HepG2 (cell line): Measurements from ENCODE around the gene TSPAN17. TPM values are rescaled to one million over a fixed set of nuclear protein-coding genes. Genes with fewer than 3 reads are reported as not detected.

Experiments used
- ATRX ChIP-seq: sonication (generic); formaldehyde crosslinking; IDR thresholded peaks from 2 replicates; pipeline ENCODE4 v1.4.0; 2020; ENCODE audit warnings: missing genetic modification reagents, borderline replicate concordance
- EHMT2 ChIP-seq: fragments of 200-600 bp; sonication (generic); IDR thresholded peaks from 2 replicates; pipeline ENCODE4 v1.7.0; 2017; ENCODE audit warnings: antibody characterized with exemption, low read depth, low read length, borderline replicate concordance
- GTF3A ChIP-seq: sonication (generic); formaldehyde crosslinking; conservative IDR thresholded peaks from 2 replicates; pipeline ENCODE4 v1.4.0; 2020; ENCODE audit warnings: mild to moderate bottlenecking, missing genetic modification reagents
- HMG20B ChIP-seq: conservative IDR thresholded peaks from 2 replicates; pipeline ENCODE4 v1.6.1; 2016; ENCODE audit warnings: missing genetic modification reagents, missing compliant biosample characterization
- IRF2 ChIP-seq: IDR thresholded peaks from 2 replicates; pipeline ENCODE4 v1.6.1; 2018; ENCODE audit warnings: missing genetic modification reagents, missing compliant biosample characterization
- JUNB ChIP-seq: sonication (generic); formaldehyde crosslinking; IDR thresholded peaks from 2 replicates; pipeline ENCODE4 v1.8.0; 2022; ENCODE audit warnings: missing genetic modification reagents, mild to moderate bottlenecking, borderline replicate concordance
- MBD4 ChIP-seq: IDR thresholded peaks from 2 replicates; pipeline ENCODE4 v1.6.1; 2012; ENCODE audit warnings: low read length, inconsistent platforms, borderline replicate concordance
- NFYC ChIP-seq: IDR thresholded peaks from 2 replicates; pipeline ENCODE4 v1.6.1; 2016; ENCODE audit warnings: missing genetic modification reagents, missing compliant biosample characterization
- RBM22 ChIP-seq: fragments of 200-400 bp; formaldehyde crosslinking; optimal IDR thresholded peaks from 2 replicates; pipeline ENCODE3; 2017; ENCODE audit warnings: mild to moderate bottlenecking, low read length, moderate library complexity
- SP2 ChIP-seq: sonication (generic); formaldehyde crosslinking; IDR thresholded peaks from 2 replicates; pipeline ENCODE4 v1.5.1; 2020; ENCODE audit warnings: mild to moderate bottlenecking, missing genetic modification reagents
- SP4 ChIP-seq: sonication (generic); formaldehyde crosslinking; IDR thresholded peaks from 2 replicates; pipeline ENCODE4 v1.8.1; 2023; ENCODE audit warnings: mild to moderate bottlenecking, missing genetic modification reagents
- SRF ChIP-seq: IDR thresholded peaks from 2 replicates; pipeline ENCODE4 v1.6.1; 2011; ENCODE audit warnings: mild to moderate bottlenecking, low read depth, low read length, moderate library complexity
- ZFP90 ChIP-seq: sonication (generic); formaldehyde crosslinking; IDR thresholded peaks from 2 replicates; pipeline ENCODE4 v1.8.0; 2022; ENCODE audit warnings: missing genetic modification reagents, mild to moderate bottlenecking, inconsistent platforms, borderline replicate concordance
- ZNF225 ChIP-seq: sonication (generic); formaldehyde crosslinking; IDR thresholded peaks from 2 replicates; pipeline ENCODE4 v1.4.0; 2020; ENCODE audit warnings: mild to moderate bottlenecking, missing genetic modification reagents
- ZNF234 ChIP-seq: sonication (generic); formaldehyde crosslinking; conservative IDR thresholded peaks from 2 replicates; pipeline ENCODE4 v1.5.1; 2020; ENCODE audit warnings: mild to moderate bottlenecking, missing genetic modification reagents
- ZNF282 ChIP-seq: fragments of 450-650 bp; IDR thresholded peaks from 2 replicates; pipeline ENCODE4 v1.6.1; 2018; ENCODE audit not compliant: partially characterized antibody
- ZNF292 ChIP-seq: sonication (generic); formaldehyde crosslinking; IDR thresholded peaks from 2 replicates; pipeline ENCODE4 v1.8.1; 2022; ENCODE audit warnings: mild to moderate bottlenecking, low read depth, missing genetic modification reagents, borderline replicate concordance
- polyA plus RNA-seq, 8 experiments: library from polyadenylated mRNA; depleted of rRNA in 3 of 8; stranded (reverse) in 7 of 8; unstranded in 1 of 8; fragments of >200 nt; fragmentation: Illumina TruSeq in 4 of 8; extraction: Trizol in 4 of 8; gene quantifications; 2 replicates each; pipeline versions ENCODE4 v1.2.1 to v1.2.3, GENCODE V29; 2011 to 2016; ENCODE audit warnings: low read depth in 4 of 8, missing spikeins in 1 of 8, mixed read lengths in 1 of 8; ENCODE audit not compliant: insufficient read depth in 1 of 8
- total RNA-seq, 5 experiments: library from RNA; depleted of rRNA; stranded (reverse); fragments of >200 nt; fragmentation: Illumina TruSeq; extraction: Trizol; gene quantifications; 2 replicates each; pipeline ENCODE4 v1.2.3, GENCODE V29; 2016; ENCODE audit warnings: low read depth in 1 of 5
- TF ChIP-seq, protein P1 (sequence below): sonication (generic); formaldehyde crosslinking; IDR thresholded peaks from 2 replicates; pipeline ENCODE4 v1.4.0; 2020; ENCODE audit warnings: missing genetic modification reagents
- TF ChIP-seq, protein P2 (sequence below): sonication (generic); formaldehyde crosslinking; IDR thresholded peaks from 2 replicates; pipeline ENCODE4 v1.4.0; 2020; ENCODE audit warnings: low read depth, missing genetic modification reagents
- TF ChIP-seq, protein P3 (sequence below): sonication (generic); formaldehyde crosslinking; IDR thresholded peaks from 2 replicates; pipeline ENCODE4 v1.9.0; 2021; ENCODE audit warnings: missing genetic modification reagents, mild to moderate bottlenecking, borderline replicate concordance
- TF ChIP-seq, protein P4 (sequence below): sonication (generic); formaldehyde crosslinking; IDR thresholded peaks from 2 replicates; pipeline ENCODE4 v1.5.0; 2020; ENCODE audit warnings: missing genetic modification reagents, mild to moderate bottlenecking, borderline replicate concordance
- TF ChIP-seq, protein P5 (sequence below): IDR thresholded peaks from 2 replicates; pipeline ENCODE4 v1.6.1; 2012; ENCODE audit warnings: inconsistent platforms
- TF ChIP-seq, protein P6 (sequence below): sonication (generic); formaldehyde crosslinking; conservative IDR thresholded peaks from 2 replicates; pipeline ENCODE4 v1.8.0; 2022; ENCODE audit warnings: missing genetic modification reagents

The TSPAN17 gene
- total and polyA plus RNA-seq, 2 of the 13 experiments (the other 11 are each of a cell fraction or from before 2014, with no cell fraction given): 11.5 to 15.0 TPM

DNA sequence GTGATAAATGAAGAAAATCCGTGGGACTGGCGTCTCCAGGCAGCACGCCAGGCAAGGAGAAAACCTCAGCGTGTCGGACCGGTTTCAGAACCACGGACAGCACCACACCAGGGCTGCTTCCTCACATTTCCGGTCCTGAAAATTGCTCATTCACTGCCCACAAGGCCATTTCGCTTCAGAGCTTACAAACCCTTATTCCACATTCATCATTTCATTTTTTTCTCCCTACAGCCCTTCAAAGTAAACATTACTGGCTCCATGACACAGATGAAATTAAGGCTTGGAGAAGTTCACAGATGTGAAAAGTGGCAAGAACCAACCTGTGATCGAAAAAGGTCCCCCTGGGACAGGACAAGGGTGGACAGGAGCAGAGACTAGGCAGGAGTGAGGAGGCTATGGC, 35.8 kb upstream of the TSPAN17 start (continued):
- TF ChIP-seq ZNF234: no peak
- TF ChIP-seq ZNF282: no peak
- no peak for TF ChIP-seq JUNB (CRISPR knock-in tag)
- peak; percentile 77; the same call in 1 of the 2 replicates for TF ChIP-seq IRF2 (CRISPR knock-in tag)
- no peak for TF ChIP-seq RBM22
- TF ChIP-seq, protein P1, sequence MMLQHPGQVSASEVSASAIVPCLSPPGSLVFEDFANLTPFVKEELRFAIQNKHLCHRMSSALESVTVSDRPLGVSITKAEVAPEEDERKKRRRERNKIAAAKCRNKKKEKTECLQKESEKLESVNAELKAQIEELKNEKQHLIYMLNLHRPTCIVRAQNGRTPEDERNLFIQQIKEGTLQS (CRISPR knock-in tag): peak; percentile 40; the same call in 1 of the 2 replicates
- TF ChIP-seq, protein P2, sequence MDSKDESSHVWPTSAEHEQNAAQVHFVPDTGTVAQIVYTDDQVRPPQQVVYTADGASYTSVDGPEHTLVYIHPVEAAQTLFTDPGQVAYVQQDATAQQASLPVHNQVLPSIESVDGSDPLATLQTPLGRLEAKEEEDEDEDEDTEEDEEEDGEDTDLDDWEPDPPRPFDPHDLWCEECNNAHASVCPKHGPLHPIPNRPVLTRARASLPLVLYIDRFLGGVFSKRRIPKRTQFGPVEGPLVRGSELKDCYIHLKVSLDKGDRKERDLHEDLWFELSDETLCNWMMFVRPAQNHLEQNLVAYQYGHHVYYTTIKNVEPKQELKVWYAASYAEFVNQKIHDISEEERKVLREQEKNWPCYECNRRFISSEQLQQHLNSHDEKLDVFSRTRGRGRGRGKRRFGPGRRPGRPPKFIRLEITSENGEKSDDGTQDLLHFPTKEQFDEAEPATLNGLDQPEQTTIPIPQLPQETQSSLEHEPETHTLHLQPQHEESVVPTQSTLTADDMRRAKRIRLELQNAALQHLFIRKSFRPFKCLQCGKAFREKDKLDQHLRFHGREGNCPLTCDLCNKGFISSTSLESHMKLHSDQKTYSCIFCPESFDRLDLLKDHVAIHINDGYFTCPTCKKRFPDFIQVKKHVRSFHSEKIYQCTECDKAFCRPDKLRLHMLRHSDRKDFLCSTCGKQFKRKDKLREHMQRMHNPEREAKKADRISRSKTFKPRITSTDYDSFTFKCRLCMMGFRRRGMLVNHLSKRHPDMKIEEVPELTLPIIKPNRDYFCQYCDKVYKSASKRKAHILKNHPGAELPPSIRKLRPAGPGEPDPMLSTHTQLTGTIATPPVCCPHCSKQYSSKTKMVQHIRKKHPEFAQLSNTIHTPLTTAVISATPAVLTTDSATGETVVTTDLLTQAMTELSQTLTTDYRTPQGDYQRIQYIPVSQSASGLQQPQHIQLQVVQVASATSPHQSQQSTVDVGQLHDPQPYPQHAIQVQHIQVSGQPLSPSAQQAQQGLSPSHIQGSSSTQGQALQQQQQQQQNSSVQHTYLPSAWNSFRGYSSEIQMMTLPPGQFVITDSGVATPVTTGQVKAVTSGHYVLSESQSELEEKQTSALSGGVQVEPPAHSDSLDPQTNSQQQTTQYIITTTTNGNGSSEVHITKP: no peak
- no peak for TF ChIP-seq ZNF292
- no peak for TF ChIP-seq SRF
- TF ChIP-seq, protein P3, sequence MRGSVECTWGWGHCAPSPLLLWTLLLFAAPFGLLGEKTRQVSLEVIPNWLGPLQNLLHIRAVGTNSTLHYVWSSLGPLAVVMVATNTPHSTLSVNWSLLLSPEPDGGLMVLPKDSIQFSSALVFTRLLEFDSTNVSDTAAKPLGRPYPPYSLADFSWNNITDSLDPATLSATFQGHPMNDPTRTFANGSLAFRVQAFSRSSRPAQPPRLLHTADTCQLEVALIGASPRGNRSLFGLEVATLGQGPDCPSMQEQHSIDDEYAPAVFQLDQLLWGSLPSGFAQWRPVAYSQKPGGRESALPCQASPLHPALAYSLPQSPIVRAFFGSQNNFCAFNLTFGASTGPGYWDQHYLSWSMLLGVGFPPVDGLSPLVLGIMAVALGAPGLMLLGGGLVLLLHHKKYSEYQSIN: no peak
- TF ChIP-seq GTF3A: no peak
- TF ChIP-seq ZFP90: no peak
- no peak for TF ChIP-seq ATRX
- TF ChIP-seq ZNF225: no peak
- no peak for TF ChIP-seq NFYC (CRISPR knock-in tag)
- TF ChIP-seq SP4 (CRISPR knock-in tag): no peak
- TF ChIP-seq EHMT2: peak; percentile 92; the same call in 1 of the 2 replicates
- TF ChIP-seq, protein P4, sequence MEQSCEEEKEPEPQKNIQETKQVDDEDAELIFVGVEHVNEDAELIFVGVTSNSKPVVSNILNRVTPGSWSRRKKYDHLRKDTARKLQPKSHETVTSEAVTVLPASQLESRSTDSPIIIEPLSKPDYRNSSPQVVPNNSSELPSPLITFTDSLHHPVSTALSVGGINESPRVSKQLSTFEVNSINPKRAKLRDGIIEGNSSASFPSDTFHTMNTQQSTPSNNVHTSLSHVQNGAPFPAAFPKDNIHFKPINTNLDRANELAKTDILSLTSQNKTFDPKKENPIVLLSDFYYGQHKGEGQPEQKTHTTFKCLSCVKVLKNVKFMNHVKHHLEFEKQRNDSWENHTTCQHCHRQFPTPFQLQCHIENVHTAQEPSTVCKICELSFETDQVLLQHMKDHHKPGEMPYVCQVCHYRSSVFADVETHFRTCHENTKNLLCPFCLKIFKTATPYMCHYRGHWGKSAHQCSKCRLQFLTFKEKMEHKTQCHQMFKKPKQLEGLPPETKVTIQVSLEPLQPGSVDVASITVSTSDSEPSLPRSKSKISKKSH (CRISPR knock-in tag): no peak
- TF ChIP-seq, protein P5, sequence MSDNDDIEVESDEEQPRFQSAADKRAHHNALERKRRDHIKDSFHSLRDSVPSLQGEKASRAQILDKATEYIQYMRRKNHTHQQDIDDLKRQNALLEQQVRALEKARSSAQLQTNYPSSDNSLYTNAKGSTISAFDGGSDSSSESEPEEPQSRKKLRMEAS: peak; percentile 47
- no peak for TF ChIP-seq SP2 (CRISPR knock-in tag)
- TF ChIP-seq, protein P6, sequence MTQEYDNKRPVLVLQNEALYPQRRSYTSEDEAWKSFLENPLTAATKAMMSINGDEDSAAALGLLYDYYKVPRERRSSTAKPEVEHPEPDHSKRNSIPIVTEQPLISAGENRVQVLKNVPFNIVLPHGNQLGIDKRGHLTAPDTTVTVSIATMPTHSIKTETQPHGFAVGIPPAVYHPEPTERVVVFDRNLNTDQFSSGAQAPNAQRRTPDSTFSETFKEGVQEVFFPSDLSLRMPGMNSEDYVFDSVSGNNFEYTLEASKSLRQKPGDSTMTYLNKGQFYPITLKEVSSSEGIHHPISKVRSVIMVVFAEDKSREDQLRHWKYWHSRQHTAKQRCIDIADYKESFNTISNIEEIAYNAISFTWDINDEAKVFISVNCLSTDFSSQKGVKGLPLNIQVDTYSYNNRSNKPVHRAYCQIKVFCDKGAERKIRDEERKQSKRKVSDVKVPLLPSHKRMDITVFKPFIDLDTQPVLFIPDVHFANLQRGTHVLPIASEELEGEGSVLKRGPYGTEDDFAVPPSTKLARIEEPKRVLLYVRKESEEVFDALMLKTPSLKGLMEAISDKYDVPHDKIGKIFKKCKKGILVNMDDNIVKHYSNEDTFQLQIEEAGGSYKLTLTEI: no peak
- TF ChIP-seq HMG20B (CRISPR knock-in tag): no peak
- no peak for TF ChIP-seq MBD4
